Kasumi-1 (cell line): Measurements from ENCODE around the gene RNF182.
"Not testable (repeated sequence)": the region's sequence is repeated elsewhere in the genome, so short reads cannot be mapped to it uniquely, and the experiment has no call there.

Source experiments
- DNase-seq, 2 experiments: peaks; one replicate each; lab custom pipeline; 2025; lab: John Stamatoyannopoulos, UW

Gene RNF182

GRCh38 chr6:13924949-13925881 lies at the start of gene RNF182:
RNF182 (plus strand) TSS chr6:13924952; CDS start chr6:13977120, 52,168 bp downstream.
- DNase-seq: no peak

GRCh38 chr6:13877051-13877450 lies 47.7 kb upstream of the RNF182 start:
- DNase-seq: no peak

- DNase-seq: not testable (repeated sequence)
Measured at GRCh38 chr6:13880061-13880663, 44.6 kb upstream of the RNF182 start.

- DNase-seq: no peak
Measured at GRCh38 chr6:13881621-13882165, 43.1 kb upstream of the RNF182 start.

GRCh38 chr6:13883966-13884365 lies 40.8 kb upstream of the RNF182 start:
- DNase-seq: no peak

- DNase-seq: no peak
Measured at GRCh38 chr6:13884397-13884796, 40.4 kb upstream of the RNF182 start.

- DNase-seq: no peak
Measured at GRCh38 chr6:13885601-13886000, 39.2 kb upstream of the RNF182 start.

GRCh38 chr6:13886949-13887348 lies 37.8 kb upstream of the RNF182 start:
- no peak for DNase-seq

GRCh38 chr6:13892017-13892645 lies 32.6 kb upstream of the RNF182 start:
- no peak for DNase-seq

GRCh38 chr6:13902922-13903321 lies 21.8 kb upstream of the RNF182 start:
- no peak for DNase-seq

- DNase-seq: no peak
Measured at GRCh38 chr6:13903364-13903763, 21.4 kb upstream of the RNF182 start.

GRCh38 chr6:13907001-13907350 lies 17.8 kb upstream of the RNF182 start:
- DNase-seq: no peak

- no peak for DNase-seq
Measured at GRCh38 chr6:13907614-13908215, 17.0 kb upstream of the RNF182 start.

- DNase-seq: peak; percentile 75 to 81
Measured at GRCh38 chr6:13908955-13909381, 15.8 kb upstream of the RNF182 start.

GRCh38 chr6:13910443-13910842 lies 14.3 kb upstream of the RNF182 start:
- DNase-seq: no peak

GRCh38 chr6:13911337-13911736 lies 13.4 kb upstream of the RNF182 start:
- DNase-seq: no peak

- DNase-seq: no peak
Measured at GRCh38 chr6:13913226-13914001, 11.3 kb upstream of the RNF182 start.

- no peak for DNase-seq
Measured at GRCh38 chr6:13914351-13914750, 10.4 kb upstream of the RNF182 start.

GRCh38 chr6:13915561-13916229 lies 9.1 kb upstream of the RNF182 start:
- no peak for DNase-seq

GRCh38 chr6:13916230-13916944 lies 8.4 kb upstream of the RNF182 start:
- no peak for DNase-seq
